ENCODE measurements around the gene SF3B2. TPM values are rescaled to one million over a fixed set of nuclear protein-coding genes. Genes with fewer than 3 reads are reported as not detected.
"Not testable (repeated sequence)": the region's sequence is repeated elsewhere in the genome, so short reads cannot be mapped to it uniquely, and the experiment has no call there.

Gene SF3B2
- polyA plus RNA-seq, 3 donors = 229 to 250 (median 238) TPM

- DNase-seq = not testable (repeated sequence)
Observed at GRCh38 chr11:66092125-66092524, 40.0 kb downstream of the SF3B2 start.

GRCh38 chr11:66099746-66100145 is 47.6 kb downstream of the SF3B2 start:
- DNase-seq = not testable (repeated sequence)

GRCh38 chr11:66100272-66101065 is 48.3 kb downstream of the SF3B2 start:
- peak; percentile 69 for DNase-seq

GRCh38 chr11:66101066-66101464 is 48.9 kb downstream of the SF3B2 start:
- no peak for DNase-seq

GRCh38 chr11:66104057-66104638 is 52.0 kb downstream of the SF3B2 start:
- DNase-seq = no peak

- no peak for DNase-seq
Observed at GRCh38 chr11:66106786-66107599, 54.8 kb downstream of the SF3B2 start.

- DNase-seq = no peak
Observed at GRCh38 chr11:66107600-66108510, 55.7 kb downstream of the SF3B2 start.

GRCh38 chr11:66109294-66109693 is 57.1 kb downstream of the SF3B2 start:
- no peak for DNase-seq

- DNase-seq = no peak
Observed at GRCh38 chr11:66111158-66111557, 59.0 kb downstream of the SF3B2 start.

GRCh38 chr11:66112041-66112491 is 59.9 kb downstream of the SF3B2 start:
- DNase-seq = no peak

- DNase-seq = no peak
Observed at GRCh38 chr11:66112601-66113499, 60.7 kb downstream of the SF3B2 start.

GRCh38 chr11:66114957-66115356 is 62.8 kb downstream of the SF3B2 start:
- DNase-seq = not testable (repeated sequence)

GRCh38 chr11:66115638-66116301 is 63.6 kb downstream of the SF3B2 start:
- DNase-seq = no peak

GRCh38 chr11:66116576-66117361 is 64.6 kb downstream of the SF3B2 start:
- DNase-seq = no peak

- no peak for DNase-seq
Observed at GRCh38 chr11:66118847-66119246, 66.7 kb downstream of the SF3B2 start.

Measured in renal pelvis (tissue), 4 donors.